Choroid plexus epithelial cell (primary cell): ENCODE data around the gene DESI2.
A peak's percentile ranks its signal among the peaks of the same experiment; 100 is the strongest.
"Not testable (repeated sequence)": the region's sequence is repeated elsewhere in the genome, so short reads cannot be mapped to it uniquely, and the experiment has no call there.

Experiments used
- DNase-seq: peaks from one replicate; pipeline ENCODE4 v3.0.0-alpha.2; 2010; ENCODE audit warnings: low read depth
- H3K4me3 ChIP-seq: 2 replicates; pipeline ENCODE4 v1.5.1; 2011; ENCODE audit warnings: low read depth, mild to moderate bottlenecking, control low read depth, low read length, moderate library complexity
- TF ChIP-seq, protein P1 (sequence below): conservative IDR thresholded peaks from 2 replicates; pipeline ENCODE4 v1.5.1; 2011; ENCODE audit warnings: low read depth, mild to moderate bottlenecking, control low read depth, inconsistent platforms, low read length, moderate library complexity

Gene DESI2

DNA sequence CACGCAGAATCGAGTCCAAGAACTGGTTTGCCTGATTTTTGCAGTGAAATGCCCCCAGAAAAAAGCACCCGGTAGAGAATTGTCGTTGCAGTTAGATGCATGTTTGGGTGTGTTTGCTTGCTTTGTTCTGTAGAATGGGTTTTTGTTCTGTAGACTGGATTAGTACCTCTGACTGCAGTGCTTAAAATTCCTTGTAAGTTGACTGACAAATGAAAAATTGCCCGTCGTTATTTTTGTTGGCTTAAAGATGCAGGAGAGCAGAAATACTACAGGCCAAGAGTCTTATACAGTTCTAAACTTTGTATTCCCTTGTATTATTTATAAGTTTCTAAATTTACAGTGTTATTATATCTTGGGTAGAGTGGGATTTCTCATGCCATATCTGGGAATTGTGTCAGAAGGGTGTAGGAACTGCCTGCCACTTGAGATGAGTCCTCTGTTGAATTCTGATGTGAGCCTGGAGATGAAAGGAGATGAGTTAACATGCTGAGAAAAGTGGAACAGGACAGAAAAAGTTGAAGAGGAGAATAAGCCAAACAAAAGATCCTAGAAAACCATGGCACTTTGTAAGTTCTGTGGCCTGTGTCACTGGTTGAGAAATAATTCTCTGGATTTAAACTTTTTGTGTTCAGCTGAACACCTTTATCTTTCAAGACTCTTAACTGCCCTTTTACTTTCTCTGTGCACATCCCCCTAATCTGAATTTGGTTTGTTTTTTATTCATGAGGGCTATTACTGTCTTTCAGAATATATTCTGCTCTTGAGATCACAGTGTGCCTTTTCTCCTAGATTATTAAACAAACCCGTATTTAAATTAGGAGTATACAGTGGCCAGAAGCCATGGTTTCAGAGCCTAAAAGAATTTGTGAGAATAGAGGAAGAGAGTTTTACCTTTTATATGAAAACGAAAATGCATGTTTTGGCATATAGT is 1.4 kb downstream of the DESI2 start:
- DNase-seq, result no peak
- TF ChIP-seq, protein P1, sequence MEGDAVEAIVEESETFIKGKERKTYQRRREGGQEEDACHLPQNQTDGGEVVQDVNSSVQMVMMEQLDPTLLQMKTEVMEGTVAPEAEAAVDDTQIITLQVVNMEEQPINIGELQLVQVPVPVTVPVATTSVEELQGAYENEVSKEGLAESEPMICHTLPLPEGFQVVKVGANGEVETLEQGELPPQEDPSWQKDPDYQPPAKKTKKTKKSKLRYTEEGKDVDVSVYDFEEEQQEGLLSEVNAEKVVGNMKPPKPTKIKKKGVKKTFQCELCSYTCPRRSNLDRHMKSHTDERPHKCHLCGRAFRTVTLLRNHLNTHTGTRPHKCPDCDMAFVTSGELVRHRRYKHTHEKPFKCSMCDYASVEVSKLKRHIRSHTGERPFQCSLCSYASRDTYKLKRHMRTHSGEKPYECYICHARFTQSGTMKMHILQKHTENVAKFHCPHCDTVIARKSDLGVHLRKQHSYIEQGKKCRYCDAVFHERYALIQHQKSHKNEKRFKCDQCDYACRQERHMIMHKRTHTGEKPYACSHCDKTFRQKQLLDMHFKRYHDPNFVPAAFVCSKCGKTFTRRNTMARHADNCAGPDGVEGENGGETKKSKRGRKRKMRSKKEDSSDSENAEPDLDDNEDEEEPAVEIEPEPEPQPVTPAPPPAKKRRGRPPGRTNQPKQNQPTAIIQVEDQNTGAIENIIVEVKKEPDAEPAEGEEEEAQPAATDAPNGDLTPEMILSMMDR, result no peak
- H3K4me3 ChIP-seq, result peak overlapping the region; percentile 89

DNA sequence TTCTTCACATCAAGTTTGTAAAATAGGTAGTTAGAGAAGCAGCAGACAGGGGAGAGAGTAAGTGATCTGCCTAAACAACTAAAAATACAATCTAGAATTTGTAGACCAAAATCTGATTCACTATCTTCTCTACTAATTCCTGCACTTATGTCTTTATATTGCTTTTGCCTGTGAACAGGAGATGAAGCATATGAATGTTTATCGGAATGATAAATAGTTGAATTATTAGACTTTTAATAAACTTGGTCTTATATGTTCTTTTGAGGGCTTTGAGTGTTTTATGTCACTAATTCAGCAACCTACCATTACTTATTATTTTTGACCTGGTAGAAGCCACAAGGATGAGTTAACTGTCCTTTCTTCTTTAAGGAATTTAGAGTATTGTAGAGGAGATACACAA is 2.3 kb downstream of the DESI2 start:
- DNase-seq, result no peak
- H3K4me3 ChIP-seq, result peak overlapping the region; percentile 89
- TF ChIP-seq, protein P1, result no peak

DNA sequence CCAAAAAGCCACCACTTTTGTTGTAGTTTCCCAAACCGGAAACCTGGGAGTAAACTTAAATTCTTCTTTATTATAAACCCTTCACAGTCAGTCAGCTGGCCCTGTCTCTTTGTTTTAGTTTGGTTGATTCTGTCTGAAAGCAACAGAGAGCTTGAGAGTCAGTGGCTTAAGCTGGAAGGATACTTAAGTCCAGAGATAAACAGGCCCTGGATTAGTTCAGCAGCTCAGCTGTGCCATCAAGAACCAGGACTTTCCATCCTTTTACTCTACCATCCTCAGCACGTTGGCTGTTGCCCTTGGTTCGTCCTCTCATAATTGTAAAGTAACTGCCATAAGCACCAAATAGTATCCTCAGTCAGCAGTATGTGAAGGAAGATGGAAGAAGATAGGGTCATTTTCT is 4.5 kb downstream of the DESI2 start:
- H3K4me3 ChIP-seq, result no peak overlapping the region
- no peak for DNase-seq
- TF ChIP-seq, protein P1, result no peak

DNA sequence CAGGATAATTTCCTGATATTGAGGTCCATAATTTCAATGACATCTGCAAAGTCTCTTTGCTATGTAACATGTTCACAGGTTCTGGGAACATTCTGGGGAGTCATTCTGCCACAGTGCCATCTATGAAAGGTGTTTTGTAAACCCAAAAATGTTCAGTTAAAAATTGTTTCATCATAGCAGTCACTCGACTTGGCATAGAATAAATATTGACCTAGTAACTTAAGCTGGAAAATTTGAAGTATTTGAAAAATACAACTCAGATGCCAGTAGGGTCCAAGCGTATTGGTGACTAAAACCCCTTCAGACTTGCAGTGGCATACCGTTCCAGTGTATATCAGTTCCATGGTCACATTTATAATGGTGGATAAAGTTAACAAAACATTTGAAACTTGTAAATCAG is 6.8 kb downstream of the DESI2 start:
- H3K4me3 ChIP-seq, result no peak overlapping the region
- no peak for DNase-seq
- TF ChIP-seq, protein P1, result no peak

DNA sequence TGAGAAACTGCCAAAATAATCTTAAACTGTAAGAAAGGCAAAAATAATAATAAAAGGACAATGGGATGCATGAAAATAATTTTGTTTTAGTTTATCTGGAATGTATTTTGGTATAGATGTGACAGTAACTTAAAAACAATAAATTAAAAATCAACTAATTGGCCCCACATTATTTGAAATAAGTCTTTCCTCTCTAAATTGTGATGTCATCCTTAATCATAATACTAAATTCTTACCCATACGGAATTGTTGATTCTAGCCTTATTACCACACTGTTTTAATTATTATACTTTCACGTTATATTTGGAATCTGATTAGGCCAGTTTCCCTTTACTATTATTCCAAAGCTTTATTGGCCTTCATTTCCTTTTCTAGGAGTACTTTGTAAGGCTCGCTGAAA is 7.7 kb downstream of the DESI2 start:
- H3K4me3 ChIP-seq, result no peak overlapping the region
- TF ChIP-seq, protein P1, result no peak
- DNase-seq, result no peak

DNA sequence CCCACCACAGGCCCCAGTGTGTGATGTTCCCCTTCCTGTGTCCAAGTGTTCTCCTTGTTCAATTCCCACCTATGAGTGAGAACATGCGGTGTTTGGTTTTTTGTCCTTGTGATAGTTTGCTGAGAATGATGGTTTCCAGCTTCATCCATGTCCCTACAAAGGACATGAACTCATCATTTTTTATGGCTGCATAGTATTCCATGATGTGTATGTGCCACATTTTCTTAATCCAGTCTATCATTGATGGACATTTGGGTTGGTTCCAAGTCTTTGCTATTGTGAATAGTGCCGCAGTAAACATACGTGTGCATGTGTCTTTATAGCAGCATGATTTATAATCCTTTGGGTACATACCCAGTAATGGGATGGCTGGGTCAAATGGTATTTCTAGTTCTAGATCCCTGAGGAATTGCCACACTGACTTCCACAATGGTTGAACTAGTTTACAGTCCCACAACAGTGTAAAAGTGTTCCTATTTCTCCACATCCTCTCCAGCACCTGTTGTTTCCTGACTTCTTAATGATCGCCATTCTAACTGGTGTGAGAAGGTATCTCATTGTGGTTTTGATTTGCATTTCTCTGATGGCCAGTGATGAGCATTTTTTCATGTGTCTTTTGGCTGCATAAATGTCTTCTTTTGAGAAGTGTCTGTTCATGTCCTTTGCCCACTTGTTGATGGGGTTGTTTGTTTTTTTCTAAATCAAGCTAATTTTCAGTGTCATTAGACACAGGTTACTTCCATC is 8.8 kb downstream of the DESI2 start:
- H3K4me3 ChIP-seq, DNase-seq: not testable (repeated sequence)

DNA sequence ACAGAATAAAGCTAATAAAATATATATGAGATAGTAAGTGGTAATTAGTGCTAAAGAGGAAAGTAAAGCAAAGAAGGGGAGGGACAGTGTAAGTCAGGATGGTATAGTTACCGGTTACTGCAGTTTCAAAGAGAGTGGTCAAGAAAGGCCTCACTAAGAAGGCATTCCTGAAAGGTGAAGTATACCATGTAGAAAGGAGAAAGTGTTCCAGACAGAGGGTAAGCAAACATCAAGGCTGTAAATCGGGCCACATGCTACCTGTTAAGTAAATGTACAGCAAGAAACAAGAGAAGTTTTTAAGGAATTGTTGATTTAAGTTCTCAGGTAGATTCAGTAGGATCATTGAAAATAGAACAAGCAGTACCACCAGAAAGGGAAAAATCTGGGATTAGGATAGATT is 9.7 kb downstream of the DESI2 start:
- TF ChIP-seq, protein P1, result no peak
- H3K4me3 ChIP-seq, result no peak overlapping the region
- DNase-seq, result peak; percentile 39
